Left cardiac atrium (tissue), 4 donors: ENCODE measurements around the gene AUTS2. TPM values are rescaled to one million over a fixed set of nuclear protein-coding genes. Genes with fewer than 3 reads are reported as not detected.
A peak's percentile ranks its signal among the peaks of the same experiment; 100 is the strongest.
"Not testable (repeated sequence)": the region's sequence is repeated elsewhere in the genome, so short reads cannot be mapped to it uniquely, and the experiment has no call there.

ENCODE experiments used
- ATAC-seq, 2 donors: fragments of 200-7000 bp; cut with Tn5 transposase; one replicate each; pipeline ENCODE4 v1.9.1; 2020; ENCODE audit warnings: mild to moderate bottlenecking in 2 of 2, moderate library complexity in 2 of 2
- DNase-seq: peaks from one replicate; pipeline ENCODE4 v3.0.0-alpha.2; 2020
- intact Hi-C, 2 donors: fragments of 100-400 bp; cut with DNase I; formaldehyde crosslinking; loops; one replicate each; pipeline versions ENCODE4 v1.14.1 to v1.15.1; 2022 to 2023
- total RNA-seq, 2 donors: library from RNA; stranded (reverse); fragmentation: NEBNext Ultra II Directional; extraction: Animal tissue kit (Norgen Biotek cat#: 25700); gene quantifications; one replicate each; pipeline ENCODE4 v1.2.1, GENCODE V29; 2021
- donor health status: DM: no; HTN: yes; CAD: no.
- donor health status: DM: no; HTN: yes; CAD: no; lungs with severe emphysema.
- donor health status: DM: yes; HTN: yes; CAD: no.
- donor health status: Dilated cardiomyopathy.

Gene AUTS2
- total RNA-seq, 2 donors from 2014 or later = 10.5 to 15.2 TPM

DNA sequence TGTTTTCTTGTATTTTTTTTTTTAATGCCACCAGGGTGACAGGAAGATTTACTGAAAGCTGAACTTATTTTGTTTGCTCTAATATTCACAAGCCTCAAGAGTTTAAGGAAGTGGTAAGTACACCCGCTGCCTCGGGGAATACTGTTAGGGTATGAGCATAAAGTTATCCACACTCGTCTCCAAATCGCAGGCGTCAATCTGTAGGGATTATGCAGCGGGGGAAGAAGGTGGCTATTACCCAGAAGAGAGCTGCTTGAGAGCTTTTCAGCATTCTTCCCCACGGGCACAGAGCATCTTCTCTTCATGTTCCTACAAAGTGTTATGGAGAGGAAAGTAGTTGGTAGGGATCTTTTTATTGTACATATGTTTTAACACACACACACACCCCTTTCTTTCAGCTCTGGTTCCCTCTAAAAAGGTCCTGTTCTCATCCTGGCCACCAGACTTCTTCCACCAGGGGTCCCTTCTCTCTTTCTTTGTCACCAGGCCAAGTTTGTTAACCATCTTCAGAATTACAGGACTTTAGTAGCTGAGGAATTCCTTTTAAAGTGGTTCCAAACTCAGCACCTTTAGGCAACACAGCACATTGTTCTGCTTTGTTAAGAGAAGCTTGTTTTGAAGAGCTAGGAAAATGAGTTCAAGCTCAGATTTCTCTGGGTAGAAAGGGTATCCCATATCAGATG lies 1122.1 kb downstream of the AUTS2 start:
- no peak for DNase-seq
- intact Hi-C loops = no loop called here
- no peak for ATAC-seq

DNA sequence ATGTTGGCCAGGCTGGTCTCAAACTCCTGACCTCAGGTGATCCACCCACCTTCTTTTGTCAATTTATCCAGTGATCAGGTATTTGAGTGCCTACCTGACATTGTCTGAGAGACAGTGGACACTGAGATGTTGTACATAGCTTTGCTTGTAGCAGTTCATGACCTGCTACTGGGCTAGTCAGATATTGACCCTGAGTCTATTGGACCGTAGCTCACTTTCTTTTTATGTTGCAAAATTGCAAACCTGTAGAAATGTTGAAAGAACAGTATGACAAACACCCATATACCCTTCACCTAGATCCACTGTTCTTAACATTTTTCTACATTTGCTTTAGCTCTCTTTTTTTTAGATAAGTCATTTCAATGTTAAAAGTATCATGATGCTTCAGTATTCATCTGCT lies 1123.2 kb downstream of the AUTS2 start:
- intact Hi-C loops = no loop called here
- no peak for ATAC-seq
- DNase-seq = no peak

DNA sequence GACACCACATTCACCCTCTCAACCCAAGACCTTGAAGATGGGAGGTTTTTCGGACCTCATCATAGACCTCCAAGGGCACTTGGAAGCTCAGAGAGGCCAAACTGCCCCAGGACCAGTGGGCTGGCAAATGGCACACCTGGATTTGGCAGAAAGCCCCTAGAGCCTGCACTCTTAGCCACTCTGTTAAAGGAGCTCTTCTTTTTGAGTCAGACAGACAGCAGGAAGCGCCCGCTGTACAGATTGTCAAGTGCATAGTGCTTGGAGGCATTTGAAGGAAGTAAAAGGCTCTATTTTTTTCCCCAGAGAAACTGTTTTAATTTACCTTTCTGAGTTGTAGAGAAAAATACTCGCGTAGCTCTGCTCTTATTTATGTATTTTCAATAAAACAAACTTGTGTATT lies 1125.1 kb downstream of the AUTS2 start:
- intact Hi-C loops = no loop called here
- DNase-seq (no peak), ATAC-seq (no peak)

DNA sequence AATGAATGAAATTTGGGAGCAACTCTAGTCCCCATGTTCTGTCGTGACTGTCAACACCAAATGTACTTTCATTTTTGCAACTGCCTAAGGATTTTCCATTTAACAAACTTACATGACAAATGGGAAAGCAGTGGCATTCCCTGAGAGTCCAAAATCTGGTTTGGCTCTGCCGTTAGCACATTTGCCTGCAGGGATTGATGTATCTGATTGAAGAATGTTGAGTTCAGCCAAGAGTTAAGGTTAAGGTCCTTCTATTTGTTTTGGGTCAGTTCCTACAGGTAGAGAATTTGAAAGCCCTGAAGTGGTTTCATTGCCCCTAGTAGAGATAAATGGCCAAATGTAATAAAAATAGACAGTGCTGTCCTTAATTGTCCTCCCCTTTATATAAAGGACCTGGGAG lies 1127.2 kb downstream of the AUTS2 start:
- no peak for ATAC-seq
- intact Hi-C loops = no loop called here
- DNase-seq = no peak

DNA sequence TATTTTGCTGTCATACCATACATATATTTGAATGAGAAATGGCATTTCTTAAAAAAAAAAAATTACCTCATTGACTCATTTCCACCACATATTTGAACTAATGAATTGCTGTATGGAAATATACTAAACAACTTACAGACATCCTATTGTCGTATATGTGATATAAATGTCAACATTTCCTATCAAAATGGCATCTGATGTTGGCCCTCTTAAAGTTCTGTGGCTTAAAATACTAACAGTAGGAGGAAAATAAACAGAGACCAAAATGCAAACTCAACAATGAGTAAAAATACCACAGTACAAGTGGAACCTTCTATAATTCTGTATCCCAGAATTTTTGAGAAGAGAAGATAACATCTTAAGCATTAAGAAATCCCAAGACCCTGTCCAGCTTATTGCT lies 1128.0 kb downstream of the AUTS2 start:
- ATAC-seq = no peak

DNA sequence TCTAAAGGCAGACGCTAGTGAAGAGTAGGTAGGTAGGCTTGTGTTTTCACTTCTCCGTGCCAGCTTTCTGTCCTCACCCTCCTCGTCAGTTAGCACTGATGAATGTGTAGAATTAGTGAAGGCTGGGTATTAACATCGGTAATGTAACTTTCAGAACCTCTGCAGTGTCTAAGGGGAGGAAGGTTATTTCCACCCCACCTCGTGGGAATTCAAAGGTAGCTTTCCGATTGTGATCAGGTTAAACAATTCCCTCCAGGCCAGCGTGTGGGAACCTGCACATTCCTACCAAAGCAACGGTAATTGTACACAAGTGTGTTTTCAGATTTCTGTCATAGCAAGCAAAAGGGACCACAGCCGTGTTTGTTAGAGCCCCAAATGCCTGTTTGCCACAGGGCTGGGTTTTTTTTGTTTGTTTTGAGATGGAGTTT lies 1128.7 kb downstream of the AUTS2 start:
- intact Hi-C loops = no loop called here
- no peak for ATAC-seq

More for the DNA sequence above, 1128.0 kb downstream of the AUTS2 start:
- intact Hi-C loops = no loop called here
- DNase-seq = no peak

DNA sequence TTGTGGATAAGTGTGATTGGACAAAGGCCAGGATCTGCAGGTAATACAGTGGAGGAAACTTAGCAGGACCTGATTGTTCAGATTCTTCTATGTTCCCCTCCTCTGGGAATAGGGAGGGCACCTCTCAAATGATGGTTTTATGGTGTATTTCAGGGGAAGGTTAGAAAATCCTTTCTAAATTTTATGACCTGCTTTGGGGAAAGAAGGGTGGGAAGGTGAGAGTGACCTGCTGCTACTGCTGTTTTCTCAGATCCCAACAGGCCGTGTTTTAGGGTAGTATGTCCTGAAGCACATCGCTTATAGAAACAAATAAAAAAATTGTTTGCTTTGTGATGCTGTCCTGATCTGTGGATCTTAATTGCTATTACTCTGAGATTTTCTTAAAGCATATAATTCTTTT lies 1129.6 kb downstream of the AUTS2 start:
- intact Hi-C loops = no loop called here
- DNase-seq = no peak

More for the DNA sequence above, 1128.7 kb downstream of the AUTS2 start:
- no peak for DNase-seq

DNA sequence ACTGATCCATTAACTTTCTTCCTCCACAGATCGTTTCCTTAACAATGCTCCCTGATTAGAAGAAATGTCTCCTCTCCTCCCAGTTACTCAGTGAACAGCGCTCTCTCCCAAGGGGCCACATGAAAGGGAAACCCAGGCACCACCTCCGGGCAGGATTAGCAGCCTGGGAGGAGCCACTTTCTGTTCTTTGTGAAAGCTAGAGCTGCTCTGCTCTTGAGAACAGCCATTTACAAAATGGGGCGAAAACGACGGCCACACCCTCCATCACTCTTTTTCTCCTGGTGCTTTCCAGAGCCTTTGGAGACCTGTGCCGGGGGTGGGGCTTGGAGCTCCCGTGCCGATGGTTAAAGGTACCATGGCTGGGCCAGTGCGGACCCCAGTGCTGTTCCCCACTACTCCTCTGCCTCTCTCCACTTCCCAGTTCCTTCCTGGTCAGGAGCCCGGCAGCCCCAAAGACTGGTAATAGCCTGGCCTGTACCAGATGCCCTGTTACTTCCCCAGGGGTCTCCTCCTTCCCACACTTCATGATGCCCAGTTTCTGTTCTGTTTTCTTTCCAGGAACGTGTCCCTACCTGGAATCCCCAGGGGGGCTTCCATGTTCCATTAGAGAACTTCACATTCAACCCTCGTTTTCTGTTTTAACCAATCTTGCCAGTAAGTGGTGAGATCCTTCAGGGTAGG lies 1130.7 kb downstream of the AUTS2 start:
- ATAC-seq (no peak), DNase-seq (no peak)
- intact Hi-C loops = no loop called here

More for the DNA sequence above, 1129.6 kb downstream of the AUTS2 start:
- no peak for ATAC-seq

DNA sequence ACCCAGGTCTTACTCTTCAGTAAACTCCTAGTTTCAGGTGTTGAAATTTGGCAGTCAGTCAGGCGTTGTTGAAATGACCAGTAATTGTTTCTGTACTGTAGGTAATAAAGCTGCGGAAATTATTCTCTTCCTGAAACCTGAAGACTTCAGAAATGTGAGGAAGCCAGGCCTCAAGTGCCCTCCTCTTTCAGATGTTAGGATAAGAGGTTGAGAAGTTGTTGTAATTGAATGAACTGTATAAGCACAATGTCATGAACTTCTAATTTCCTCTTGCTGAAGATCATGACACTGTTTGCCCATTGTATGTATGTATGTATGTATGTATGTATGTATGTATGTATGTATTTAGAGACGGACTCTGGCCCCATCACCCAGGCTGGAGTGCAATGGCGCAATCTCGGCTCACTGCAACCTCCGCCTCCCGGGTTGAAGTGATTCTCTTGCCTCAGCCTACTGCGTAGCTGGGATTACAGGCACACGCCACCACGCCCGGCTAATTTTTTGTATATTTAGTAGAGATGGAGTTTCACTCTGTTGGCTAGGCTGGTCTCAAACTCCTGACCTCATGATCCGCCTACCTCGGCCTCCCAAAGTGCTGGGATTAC lies 1131.4 kb downstream of the AUTS2 start:
- ATAC-seq, intact Hi-C loops, DNase-seq: not testable (repeated sequence)

DNA sequence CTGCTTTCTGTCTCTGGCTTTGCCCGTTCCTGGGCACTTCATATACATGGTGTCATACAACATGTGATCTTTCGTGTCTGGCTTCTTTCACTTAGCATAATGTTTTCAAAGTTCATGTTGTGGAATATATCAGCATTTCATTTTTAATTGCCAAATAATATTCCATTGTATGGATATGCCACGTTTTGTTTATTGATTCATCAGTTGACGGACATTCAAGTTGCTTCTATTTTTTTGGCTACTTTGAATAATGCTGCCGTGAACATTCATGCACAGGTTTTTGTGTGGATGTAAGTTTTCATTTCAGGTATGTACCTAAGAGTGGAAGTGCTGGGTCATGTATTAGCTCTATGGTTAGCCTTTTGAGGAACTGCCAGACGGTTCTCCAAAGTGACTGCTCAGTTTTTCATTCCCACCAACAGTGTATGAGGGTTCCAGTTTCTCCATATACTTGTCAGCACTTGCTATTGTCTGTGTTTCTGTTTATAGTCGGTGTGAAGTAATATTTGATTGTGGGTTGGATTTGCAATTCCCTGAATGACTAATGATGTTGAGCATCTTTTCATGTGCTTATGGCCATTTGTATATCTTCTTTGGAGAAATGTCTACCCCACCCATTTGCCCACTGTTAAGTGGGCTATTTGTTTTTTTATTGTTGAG lies 1132.3 kb downstream of the AUTS2 start:
- ATAC-seq = no peak
- no peak for DNase-seq
- intact Hi-C loops = no loop called here

DNA sequence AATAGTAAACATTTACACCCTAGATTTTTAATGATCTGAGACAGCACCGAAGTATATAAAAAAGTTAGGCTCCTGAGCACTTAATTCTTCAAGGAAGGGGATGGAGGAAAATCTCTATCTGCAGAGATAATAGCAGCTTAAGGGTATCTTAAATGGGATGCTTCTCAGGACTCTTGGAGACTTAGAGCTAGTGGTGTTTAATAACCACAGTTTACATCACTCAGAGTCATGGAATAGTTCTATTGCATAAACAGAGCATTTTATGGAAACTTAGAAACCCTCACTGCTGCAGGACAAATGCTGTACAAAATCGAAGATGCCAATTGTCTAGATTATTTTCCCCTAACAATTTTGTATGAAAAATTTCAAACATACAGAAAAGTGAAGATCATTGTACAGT lies 1134.8 kb downstream of the AUTS2 start:
- no peak for ATAC-seq
- intact Hi-C loops = no loop called here
- DNase-seq = no peak

DNA sequence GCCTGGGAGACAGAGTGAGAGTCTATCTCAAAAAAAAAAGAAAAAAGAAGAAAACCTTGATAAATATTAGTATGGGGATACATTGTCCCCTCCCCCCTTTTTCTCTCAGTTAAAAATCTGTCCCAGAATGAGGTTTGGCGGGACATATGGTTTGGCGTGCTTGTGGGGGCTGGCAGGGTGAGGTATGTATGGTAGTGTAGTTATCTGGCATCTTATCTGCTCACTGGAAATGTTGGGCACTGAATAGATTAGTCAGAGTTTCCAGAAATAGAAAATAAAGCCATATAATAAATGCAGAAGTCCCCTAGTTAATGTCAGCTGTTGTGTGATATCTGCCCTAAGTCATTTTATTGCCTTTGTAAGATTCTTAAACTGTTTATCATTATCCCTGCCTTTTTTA lies 1136.1 kb downstream of the AUTS2 start:
- ATAC-seq (no peak), DNase-seq (no peak)
- intact Hi-C loops = no loop called here

DNA sequence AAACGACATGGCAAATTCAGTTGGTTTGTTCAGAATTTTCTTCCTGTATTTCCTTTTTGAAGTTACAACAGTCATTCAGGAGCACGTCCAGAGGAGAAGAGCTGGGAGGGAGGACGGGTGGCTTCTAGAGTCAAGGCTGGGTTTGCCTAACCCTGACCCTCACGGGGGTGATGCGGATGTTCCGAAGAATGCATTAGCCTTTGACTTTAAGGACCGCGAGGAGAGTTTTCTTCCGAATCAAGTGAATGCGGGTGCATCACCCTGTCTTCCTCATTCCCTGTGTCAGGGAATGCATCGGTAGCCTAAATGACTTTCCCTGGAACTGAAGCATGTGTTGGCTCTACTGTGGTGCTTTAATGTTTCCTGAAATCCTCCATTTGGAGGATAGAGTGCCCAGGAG lies 1137.0 kb downstream of the AUTS2 start:
- DNase-seq = no peak
- no peak for ATAC-seq
- intact Hi-C loops = no loop called here

DNA sequence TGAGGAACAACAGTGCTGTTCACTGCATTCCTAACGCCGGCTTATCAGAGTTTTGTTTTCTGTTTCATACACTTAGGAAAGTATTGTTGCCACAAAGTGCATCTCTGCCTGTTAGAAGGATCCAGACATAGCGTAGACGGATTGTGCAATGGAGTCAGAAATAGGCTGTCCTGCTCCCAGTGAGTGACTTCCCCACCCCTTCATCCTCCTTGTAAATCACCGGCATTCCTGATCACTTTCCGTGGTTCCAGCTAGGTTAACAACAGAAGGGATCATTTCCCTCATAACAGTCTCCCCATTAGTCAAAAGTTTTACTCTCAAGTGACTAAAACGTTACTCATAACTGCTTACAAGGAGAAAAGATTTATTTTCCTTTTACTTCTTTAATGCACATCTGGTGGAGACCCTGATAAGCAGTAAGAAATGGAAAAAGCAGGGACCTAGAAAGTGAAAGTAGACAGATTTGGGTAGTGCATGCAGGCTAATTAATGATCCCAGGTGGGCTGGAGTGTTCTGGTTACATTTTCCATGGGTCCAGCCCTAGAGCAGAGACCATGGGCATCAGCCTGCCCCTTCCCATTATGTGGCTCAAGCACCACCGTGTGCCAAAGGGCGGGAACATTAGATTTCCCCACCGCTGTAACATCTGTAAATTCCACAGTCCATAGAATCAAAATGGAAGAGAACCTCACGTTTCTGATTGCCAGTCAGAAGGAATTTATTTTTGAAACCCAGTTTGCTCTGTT lies 1138.6 kb downstream of the AUTS2 start:
- ATAC-seq (peak; percentile 50 to 82), DNase-seq (no peak)
- intact Hi-C loops = no loop called here

DNA sequence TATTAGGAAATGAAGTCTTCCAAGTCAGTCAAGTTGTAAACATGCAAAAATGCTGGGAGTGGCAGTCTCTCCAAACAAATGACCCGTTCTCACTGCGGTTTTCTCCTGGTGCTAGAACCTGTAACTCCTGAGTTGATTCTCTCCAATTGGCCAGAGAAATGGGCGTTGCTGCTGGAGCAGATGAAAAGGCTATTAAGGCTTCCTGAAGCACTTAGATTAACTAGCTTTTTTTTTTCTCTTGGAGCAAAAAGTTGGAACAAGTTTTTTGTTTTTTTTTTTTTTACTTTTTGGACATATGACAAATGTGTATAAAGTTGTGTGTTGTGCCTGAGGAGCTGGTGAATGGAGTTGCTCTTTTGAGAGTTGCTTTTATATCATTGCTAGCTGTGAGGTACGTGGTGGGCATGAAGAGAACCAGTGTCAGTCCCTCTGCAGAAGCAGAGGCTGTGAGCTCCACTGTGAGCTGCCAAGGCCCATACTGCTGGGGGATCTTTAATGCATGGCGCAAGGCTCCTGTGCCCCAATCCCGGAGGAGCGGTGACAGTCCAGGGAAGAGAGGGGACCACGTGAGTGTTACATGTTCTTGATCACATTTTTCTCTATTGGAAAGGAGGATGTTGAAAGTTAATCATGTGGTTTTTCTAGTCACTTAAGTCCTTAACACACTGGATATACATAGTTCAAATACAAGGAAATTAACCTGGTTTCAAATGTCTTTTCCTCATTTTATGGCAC lies 1140.0 kb downstream of the AUTS2 start:
- ATAC-seq = peak in 1 of 2 donors; percentile 70
- intact Hi-C loops = no loop called here

DNA sequence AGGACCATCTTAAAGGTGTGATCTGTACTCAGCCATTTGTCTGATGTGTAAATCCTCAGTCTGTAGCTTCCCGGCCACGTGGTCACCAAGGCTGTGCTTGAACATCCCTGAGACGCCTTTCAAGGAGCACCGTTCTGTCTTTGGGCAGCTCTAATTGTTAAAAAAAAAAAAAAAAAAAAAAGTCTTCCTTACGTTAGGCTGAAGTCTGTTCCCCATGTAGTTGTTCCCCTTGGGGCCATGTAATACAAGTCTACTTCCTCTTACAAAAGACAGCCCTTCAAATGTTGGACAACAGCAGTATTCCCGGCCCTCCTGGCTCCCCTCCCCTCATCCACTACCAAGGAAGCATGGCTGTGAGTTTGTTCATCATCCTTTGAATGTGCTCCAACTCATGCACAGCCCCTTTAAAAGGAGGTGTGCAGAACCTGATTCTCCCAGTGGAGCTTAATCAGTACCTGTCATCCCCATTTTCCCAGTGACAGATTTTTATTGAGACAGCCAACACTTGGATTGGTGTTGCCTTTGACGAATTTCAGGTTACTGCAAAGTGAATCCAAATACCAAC lies 1141.5 kb downstream of the AUTS2 start:
- DNase-seq (no peak), ATAC-seq (no peak)
- intact Hi-C loops = no loop called here

More for the DNA sequence above, 1140.0 kb downstream of the AUTS2 start:
- no peak for DNase-seq

DNA sequence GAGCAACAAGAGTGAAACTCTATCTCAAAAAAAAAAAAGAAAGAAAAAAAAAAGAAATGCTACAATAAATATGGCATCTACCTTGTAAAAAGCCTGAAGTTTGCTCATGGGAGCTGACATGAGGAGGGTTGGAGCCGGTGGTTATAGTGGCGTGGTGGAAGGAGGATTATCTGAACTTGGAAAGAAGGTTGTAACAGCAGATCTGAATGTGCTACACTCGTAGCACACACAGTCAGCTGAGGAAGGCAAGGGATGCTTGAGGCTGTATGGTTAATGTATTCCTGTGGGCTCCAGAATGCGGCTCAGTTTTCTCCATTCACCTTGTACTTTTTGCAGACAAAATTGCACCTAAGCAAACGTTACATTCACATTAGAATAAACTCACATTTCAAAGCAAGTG lies 1143.4 kb downstream of the AUTS2 start:
- ATAC-seq = no peak
- intact Hi-C loops = no loop called here

DNA sequence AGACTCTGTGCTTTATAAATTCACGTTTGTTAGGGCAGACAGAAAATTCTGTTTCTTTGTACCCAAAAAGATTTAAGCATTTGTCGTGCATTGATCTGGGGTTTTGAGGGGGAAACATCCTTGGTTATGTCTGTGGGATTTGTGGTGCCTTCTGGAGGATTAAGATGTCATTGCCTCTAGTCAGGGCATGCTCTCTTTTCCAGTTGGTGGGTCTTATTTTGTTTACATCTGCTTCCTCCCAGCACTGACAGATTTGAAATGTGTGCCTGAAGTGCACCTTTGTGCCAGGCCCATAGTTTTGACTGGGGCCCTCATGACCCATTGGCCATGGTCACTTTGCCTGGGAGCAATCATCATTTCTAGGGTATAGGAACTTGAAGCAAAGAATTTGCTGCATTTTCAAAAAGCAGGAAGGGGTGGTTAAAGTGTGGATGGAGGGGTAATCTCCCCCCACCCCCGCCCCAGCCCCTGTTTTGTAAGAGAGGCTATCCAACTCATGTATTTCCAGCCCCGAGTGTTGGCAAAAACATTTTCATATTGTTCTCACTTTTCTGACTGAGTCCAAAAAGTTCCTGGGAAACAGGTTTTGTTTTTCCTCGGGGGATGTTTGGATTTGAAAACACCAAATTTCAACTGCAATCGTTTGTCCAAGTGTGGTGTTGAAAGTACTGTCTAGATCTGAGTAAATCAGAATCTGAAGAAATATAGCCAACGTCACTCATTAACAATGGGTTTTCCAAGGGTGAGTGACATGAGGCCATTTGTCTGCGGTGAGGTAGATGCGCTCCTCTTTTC lies 1145.5 kb downstream of the AUTS2 start:
- ATAC-seq (no peak), DNase-seq (no peak)
- intact Hi-C loops = no loop called here

More for the DNA sequence above, 1143.4 kb downstream of the AUTS2 start:
- no peak for DNase-seq
